A549 (cell line): ENCODE measurements around the gene TTLL13.

Experiments
- CTCF ChIP-seq: fragments of >200 bp; sonication (Bioruptor Twin); formaldehyde crosslinking; IDR thresholded peaks from 3 replicates; pipeline ENCODE4 v1.5.1; 2016
- ELK1 ChIP-seq: fragments of 150-350 bp; IDR thresholded peaks from 2 replicates; pipeline ENCODE4 v1.6.1; 2014; ENCODE audit warnings: low read depth, mild to moderate bottlenecking, low read length
- POLR2A ChIP-seq: IDR thresholded peaks from 2 replicates; pipeline ENCODE4 v1.6.1; 2012; ENCODE audit warnings: mild to moderate bottlenecking, low read length
- RFX5 ChIP-seq: fragments of 450-650 bp; IDR thresholded peaks from 2 replicates; pipeline ENCODE4 v1.7.1; 2014; ENCODE audit warnings: antibody characterized with exemption, mild to moderate bottlenecking, moderate library complexity

GRCh38 chr15:90219421-90220141 lies 29.8 kb upstream of the TTLL13 start:
- TF ChIP-seq RFX5 (no peak), POLR2A (no peak), CTCF (peak; percentile 75), ELK1 (no peak)
